Stimulated activated CD8-positive, alpha-beta memory T cell treated with anti-CD3 and anti-CD28 coated beads, Interleukin-2, amount 100 ng/mL, for 48 hours (primary cell): ENCODE measurements around the gene MED28.
A peak's percentile ranks its signal among the peaks of the same experiment; 100 is the strongest.
"Not testable (repeated sequence)": the region's sequence is repeated elsewhere in the genome, so short reads cannot be mapped to it uniquely, and the experiment has no call there.

ENCODE experiments used
- DNase-seq, 2 donors: peaks; one replicate each; pipeline ENCODE4 v3.0.0-alpha.2; 2020; ENCODE audit warnings: low read depth in 2 of 2

The MED28 gene

DNA sequence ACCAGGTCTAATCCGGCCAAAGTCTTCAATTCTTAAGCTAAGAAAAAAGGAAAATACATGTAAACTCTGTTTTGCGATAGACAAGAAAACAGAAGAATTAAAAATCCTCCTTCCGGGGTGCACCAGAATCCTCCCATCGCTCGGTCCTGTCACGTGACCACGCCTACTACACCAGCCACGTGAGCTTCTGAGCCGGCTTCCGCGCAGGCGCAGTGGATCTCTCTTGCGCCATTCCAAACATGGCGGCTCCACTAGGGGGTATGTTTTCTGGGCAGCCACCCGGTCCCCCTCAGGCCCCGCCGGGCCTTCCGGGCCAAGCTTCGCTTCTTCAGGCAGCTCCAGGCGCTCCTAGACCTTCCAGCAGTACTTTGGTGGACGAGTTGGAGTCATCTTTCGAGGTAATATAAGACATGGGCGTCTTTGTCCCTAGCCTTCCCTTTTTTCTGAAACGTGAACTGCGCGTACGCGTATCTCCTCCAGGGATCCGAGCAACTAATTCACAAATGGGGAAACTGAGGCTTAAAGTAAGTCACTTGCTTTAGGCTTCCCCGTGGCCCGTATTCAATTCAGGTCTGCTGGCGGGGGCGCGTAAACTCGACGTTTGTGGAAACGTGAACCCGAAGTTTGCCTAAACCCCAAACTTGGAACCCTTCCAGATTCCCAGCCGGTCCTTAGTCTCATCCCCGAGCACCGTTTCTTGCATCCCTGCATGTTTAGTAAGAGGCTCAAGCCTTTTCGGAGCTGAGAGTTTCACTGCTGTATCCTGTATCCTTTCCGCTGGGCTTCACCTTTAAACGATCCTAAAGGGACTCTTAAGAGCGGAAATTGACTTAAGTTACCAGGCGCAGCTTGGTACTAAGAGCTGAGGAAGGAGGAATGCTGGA is at the start of gene MED28:
MED28 (plus strand) TSS at position 226 of the 884 bp plus-strand sequence; CDS start at position 240, 14 bp downstream.
- DNase-seq = peak; percentile 92

- no peak for DNase-seq
These were observed 48.6 kb upstream of the MED28 start for GRCh38 chr4:17565846-17566245.

GRCh38 chr4:17567271-17567670 is 47.2 kb upstream of the MED28 start:
- DNase-seq = no peak

- no peak for DNase-seq
These were observed 40.2 kb upstream of the MED28 start for GRCh38 chr4:17574206-17574605.

DNA sequence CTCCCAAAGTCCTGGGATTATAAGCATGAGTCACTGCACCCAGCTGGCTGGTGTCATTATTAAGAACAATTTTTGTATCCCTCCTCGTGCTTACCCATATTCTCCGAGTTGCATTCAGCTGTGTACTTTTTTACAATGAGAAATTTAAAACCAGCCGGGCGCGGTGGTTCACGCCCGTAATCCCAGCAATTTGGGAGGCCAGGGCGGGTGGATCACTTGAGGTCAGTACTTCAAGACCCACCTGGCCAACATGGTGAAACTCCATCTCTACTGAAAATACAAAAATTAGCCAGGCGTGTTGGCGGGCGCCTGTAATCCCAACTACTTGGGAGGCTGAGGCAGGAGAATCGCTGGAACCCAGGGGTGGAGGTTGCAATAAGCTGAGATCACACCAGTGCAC is 39.3 kb upstream of the MED28 start:
- not testable (repeated sequence) for DNase-seq

- peak; percentile 96 to 99 for DNase-seq
These were observed 37.3 kb upstream of the MED28 start, which contains the start of gene LAP3 for GRCh38 chr4:17576932-17577664. Gene LAP3 (plus strand): TSS chr4:17577198. CDS start chr4:17577466, 268 bp downstream.

DNA sequence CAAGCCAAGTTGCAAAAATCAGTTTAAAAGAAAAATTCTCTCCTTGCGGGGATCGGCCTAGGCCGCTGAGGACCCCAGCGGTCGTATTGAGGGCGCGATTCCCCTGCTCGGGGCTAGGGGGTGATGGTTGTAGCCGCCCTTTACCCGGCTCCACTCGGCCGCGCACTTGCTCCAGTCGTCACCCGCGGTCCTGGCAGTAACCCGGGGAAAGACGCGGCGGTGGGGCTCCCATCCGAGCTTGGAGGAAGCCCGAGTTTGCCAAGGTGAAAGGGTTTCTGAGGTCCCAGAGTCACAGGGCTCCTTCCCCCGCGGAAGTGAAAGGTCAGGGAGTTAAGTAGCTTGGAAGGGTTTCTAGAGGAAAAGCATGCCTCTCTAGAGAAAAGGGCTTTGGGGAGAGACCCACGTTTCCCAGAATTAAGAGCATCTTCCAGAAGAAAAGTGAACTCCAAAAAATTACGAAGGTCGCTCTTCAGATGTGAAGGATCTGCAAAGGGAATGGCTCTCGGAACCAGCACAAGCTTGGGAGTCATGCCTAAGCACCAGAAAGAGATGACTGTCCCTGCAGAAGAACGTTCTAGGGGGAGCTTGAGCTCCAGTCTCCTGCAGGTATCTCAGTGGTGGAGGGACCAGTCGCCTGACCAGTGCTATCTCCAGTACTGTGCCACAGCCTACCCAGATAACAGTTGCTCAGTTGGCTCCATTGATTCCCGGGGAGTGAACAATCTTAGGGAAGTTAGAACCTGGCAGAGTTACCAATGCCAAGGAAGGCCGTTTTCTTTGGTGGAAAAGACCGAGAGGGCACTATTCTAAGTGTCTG is 36.6 kb upstream of the MED28 start:
- DNase-seq = peak; percentile 15 to 18

GRCh38 chr4:17578482-17578891 is 36.0 kb upstream of the MED28 start:
- DNase-seq = no peak

- DNase-seq = no peak
These were observed 33.5 kb upstream of the MED28 start for GRCh38 chr4:17580969-17581368.

- no peak for DNase-seq
These were observed 31.2 kb upstream of the MED28 start for GRCh38 chr4:17583276-17583675.

DNA sequence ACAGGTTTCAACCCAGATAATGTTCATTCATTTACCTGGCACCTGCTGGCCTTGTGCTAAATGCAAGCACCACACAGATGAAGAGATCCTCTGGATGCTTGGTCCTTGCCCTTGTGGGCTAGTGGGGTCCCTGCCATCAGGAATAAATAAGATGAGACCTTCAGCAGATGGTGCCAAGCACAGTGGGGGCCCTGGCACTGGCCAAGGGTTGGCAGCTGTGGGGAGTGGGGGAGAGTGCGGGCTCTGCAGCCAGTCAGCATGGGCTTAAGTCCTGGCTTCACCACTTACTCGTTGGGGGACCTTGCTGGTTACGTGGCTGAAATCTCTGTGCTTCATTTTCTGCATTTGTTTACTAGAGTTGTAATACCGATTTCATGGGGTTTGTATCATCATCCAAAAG is 30.5 kb upstream of the MED28 start:
- DNase-seq = no peak

DNA sequence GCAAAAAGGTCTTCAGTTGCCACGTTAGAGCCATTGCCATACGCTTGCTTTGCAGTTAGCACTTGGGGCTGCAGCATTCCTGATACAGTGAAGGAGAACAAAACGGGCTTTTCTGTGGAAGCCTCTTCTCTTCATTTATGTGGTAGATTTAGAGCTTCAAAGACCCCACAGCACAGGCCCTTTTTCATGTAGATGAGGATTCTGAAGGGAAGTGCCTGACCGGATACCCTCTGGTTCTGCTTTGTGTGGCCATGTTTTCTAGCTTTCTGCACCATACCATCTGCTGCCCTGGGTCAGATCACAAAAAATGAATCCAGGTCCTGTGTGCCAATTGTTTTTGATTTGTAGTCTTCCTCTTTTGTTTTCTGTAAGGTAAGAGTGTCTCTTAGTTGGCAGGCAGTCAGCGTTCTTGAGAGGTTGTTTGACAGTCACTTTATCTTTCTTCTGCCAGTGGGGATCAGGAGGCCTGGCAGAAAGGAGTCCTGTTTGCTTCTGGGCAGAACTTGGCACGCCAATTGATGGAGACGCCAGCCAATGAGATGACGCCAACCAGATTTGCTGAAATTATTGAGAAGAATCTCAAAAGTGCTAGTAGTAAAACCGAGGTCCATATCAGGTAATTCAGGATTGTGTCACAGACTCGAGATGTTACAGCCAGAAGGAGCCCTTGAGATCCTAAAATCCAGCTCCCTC is 29.8 kb upstream of the MED28 start:
- no peak for DNase-seq

GRCh38 chr4:17587094-17587822 is 27.2 kb upstream of the MED28 start:
- no peak for DNase-seq

DNA sequence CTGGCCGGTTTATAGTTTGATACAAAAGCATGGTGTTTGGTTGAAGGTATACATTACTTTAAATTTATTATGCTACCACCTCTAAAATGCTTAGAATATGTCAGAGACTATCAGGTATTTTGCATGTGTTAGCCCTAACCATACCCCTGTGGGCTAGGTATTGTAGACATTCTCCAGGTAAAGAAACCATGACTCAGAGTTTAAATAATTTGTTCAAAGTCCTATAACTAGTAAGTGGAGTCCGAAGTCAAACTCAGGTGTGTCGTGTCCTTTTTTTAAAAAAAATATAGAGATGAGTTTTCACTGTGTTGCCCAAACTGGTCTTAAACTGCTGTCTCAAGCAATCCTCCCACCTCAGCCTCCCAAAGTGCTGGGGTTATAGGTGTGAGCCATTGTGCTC is 25.1 kb upstream of the MED28 start:
- no peak for DNase-seq

- DNase-seq = no peak
These were observed 18.9 kb upstream of the MED28 start for GRCh38 chr4:17595471-17596005.

DNA sequence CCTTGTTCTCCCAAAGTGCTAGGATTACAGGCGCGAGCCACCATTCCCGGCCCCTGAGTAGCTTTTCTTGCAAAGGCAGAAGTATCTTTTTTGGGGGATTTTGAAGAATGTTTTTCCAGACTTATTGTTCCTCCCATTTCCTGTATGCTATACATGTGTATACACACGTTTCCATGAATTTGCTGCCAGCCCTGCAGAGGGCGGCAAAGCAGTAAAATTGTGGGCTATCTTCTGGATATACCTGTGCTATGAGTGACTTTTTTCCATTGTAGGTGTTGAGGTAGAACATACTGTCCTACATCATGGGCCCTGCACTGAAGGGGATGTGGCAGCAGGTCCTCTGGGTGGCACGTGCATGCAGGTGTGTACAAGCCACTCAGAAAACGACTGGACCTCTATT is 16.9 kb upstream of the MED28 start:
- no peak for DNase-seq

- DNase-seq = no peak
These were observed 14.6 kb upstream of the MED28 start for GRCh38 chr4:17599826-17600225.

DNA sequence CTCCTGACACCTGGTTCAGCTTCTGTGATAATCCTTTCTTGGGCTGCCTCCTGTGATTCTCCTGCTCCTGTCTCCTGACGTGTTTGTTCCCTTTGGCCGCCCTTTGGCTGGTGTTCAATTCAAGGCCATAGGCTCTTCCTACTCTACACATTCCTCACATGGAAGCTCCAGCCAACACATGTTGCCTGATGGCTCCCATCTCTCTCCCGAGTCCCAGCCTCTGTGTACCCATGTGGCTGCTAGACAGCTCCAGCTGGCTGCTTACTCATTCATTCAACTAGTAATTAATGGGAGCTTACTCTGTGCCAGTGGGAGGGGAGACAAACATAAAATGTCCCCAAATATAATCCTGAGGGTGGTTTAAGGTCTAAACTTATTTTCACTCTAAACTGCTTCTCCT is 9.2 kb upstream of the MED28 start:
- DNase-seq = no peak

DNA sequence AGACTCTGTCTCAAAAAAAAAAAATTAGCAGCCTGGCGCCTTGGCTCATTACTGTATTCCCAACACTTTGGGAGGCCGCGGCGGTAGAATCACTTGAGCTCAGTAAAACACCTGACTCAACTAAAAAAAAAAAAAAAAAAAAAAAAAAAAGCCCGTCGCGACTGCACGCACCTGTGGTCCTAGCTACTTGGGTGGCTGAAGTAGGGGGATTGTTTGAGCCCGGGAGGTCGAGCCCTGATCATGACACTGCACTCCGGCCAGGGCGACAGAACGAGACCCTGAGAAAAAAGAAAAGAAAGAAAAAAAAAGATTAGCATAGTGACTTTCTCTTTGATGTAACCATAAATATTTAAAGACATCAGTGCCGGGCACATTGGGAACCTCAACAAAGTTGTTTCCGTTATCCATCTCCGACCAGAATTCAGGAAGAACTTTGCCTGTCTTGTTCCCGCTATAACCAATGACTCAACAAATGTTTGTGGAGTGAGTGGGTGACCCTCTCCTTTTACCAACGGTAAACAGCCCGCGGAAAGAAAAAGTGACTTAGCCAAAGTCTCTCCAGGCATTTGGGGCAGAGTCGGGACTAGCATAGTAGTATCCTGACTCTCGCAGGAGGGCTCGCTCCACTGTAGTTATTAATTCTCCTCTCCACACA is 553 bp upstream of the MED28 start:
- no peak for DNase-seq

DNA sequence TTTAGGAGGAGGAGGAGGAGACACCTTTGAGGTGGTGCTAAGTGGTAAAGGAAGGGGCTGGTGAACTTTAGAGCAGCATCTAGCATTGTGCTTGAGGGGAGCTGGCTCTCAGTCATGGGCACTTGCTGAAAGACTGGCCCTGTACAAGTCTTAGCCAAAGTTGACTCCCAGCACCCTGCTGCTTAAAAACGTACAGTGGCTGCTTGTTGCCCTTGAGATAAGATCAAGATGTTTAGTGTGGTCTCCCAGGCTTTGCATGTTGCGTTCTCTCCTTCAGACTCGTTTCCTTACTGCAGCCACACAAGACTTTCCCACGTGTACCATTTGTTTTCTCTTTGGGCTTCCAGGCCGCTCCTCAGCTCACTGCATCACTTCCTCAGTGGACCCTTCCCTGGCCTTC is 1.8 kb downstream of the MED28 start:
- DNase-seq = no peak
